Forelimb muscle (tissue), 1 donor: ENCODE measurements around the gene LHFPL2. TPM values are rescaled to one million over a fixed set of nuclear protein-coding genes. Genes with fewer than 3 reads are reported as not detected.
"Not testable (repeated sequence)": the region's sequence is repeated elsewhere in the genome, so short reads cannot be mapped to it uniquely, and the experiment has no call there.

Experiments
- DNase-seq: peaks from one replicate; pipeline ENCODE4 v3.0.0-alpha.2; 2013; ENCODE audit warnings: low read depth
- polyA plus RNA-seq: library from polyadenylated mRNA; unstranded; fragments of 120-200 nt; gene quantifications from one replicate; pipeline ENCODE4 v1.2.1, GENCODE V29; 2013; ENCODE audit not compliant: insufficient read length

Gene LHFPL2
- polyA plus RNA-seq = 48.3 TPM

- DNase-seq = no peak
Measured at GRCh38 chr5:78648359-78649210, at the start of gene LHFPL2. LHFPL2 (minus strand) TSS chr5:78648772; CDS start chr5:78510213, 138,559 bp downstream.

GRCh38 chr5:78696637-78697036 is 48.1 kb upstream of the LHFPL2 start:
- DNase-seq = no peak

GRCh38 chr5:78696052-78696451 is 47.5 kb upstream of the LHFPL2 start:
- DNase-seq = not testable (repeated sequence)

GRCh38 chr5:78693339-78693738 is 44.8 kb upstream of the LHFPL2 start:
- DNase-seq = no peak

- DNase-seq = no peak
Measured at GRCh38 chr5:78691084-78691960, 42.8 kb upstream of the LHFPL2 start.

- DNase-seq = no peak
Measured at GRCh38 chr5:78690253-78690972, 41.8 kb upstream of the LHFPL2 start.

GRCh38 chr5:78689540-78690252 is 41.1 kb upstream of the LHFPL2 start:
- DNase-seq = no peak

GRCh38 chr5:78687514-78687913 is 38.9 kb upstream of the LHFPL2 start:
- DNase-seq = not testable (repeated sequence)

- DNase-seq = not testable (repeated sequence)
Measured at GRCh38 chr5:78683905-78684304, 35.3 kb upstream of the LHFPL2 start.

- DNase-seq = no peak
Measured at GRCh38 chr5:78679905-78680304, 31.3 kb upstream of the LHFPL2 start.

GRCh38 chr5:78677777-78678668 is 29.5 kb upstream of the LHFPL2 start:
- DNase-seq = peak; percentile 98

- DNase-seq = no peak
Measured at GRCh38 chr5:78675956-78676730, 27.6 kb upstream of the LHFPL2 start.

GRCh38 chr5:78673827-78674226 is 25.3 kb upstream of the LHFPL2 start:
- not testable (repeated sequence) for DNase-seq

- no peak for DNase-seq
Measured at GRCh38 chr5:78672154-78672553, 23.6 kb upstream of the LHFPL2 start.

- no peak for DNase-seq
Measured at GRCh38 chr5:78671609-78672008, 23.0 kb upstream of the LHFPL2 start.

- no peak for DNase-seq
Measured at GRCh38 chr5:78670701-78671269, 22.2 kb upstream of the LHFPL2 start.

GRCh38 chr5:78669331-78669730 is 20.8 kb upstream of the LHFPL2 start:
- DNase-seq = no peak

GRCh38 chr5:78667461-78668103 is 19.0 kb upstream of the LHFPL2 start:
- DNase-seq = no peak
